GM21381 (cell line): Measurements from ENCODE around the gene SLC47A1.
"Not testable (repeated sequence)": the region's sequence is repeated elsewhere in the genome, so short reads cannot be mapped to it uniquely, and the experiment has no call there.

Source experiments
- ATAC-seq: cut with Tn5 transposase; IDR thresholded peaks from one replicate; pipeline ENCODE4 v1.9.1; 2021; ENCODE audit warnings: mild to moderate bottlenecking, moderate library complexity; ENCODE audit not compliant: unreplicated experiment

The SLC47A1 gene

GRCh38 chr17:19519388-19520291 lies 14.0 kb upstream of the SLC47A1 start:
- not testable (repeated sequence) for ATAC-seq

GRCh38 chr17:19520641-19521040 lies 13.0 kb upstream of the SLC47A1 start:
- no peak for ATAC-seq

GRCh38 chr17:19523690-19524089 lies 10.0 kb upstream of the SLC47A1 start:
- ATAC-seq = no peak

GRCh38 chr17:19526950-19527349 lies 6.7 kb upstream of the SLC47A1 start:
- ATAC-seq = not testable (repeated sequence)

- ATAC-seq = no peak
Observed at GRCh38 chr17:19531780-19532501, 1.7 kb upstream of the SLC47A1 start.

- no peak for ATAC-seq
Observed at GRCh38 chr17:19533036-19533717, 477 bp upstream of the SLC47A1 start.

- ATAC-seq = no peak
Observed at GRCh38 chr17:19534562-19535149, 1.0 kb downstream of the SLC47A1 start.

GRCh38 chr17:19537111-19537510 lies 3.5 kb downstream of the SLC47A1 start:
- ATAC-seq = no peak

GRCh38 chr17:19538095-19539039 lies 4.7 kb downstream of the SLC47A1 start:
- ATAC-seq = no peak

GRCh38 chr17:19539040-19539399 lies 5.4 kb downstream of the SLC47A1 start:
- no peak for ATAC-seq

- ATAC-seq = no peak
Observed at GRCh38 chr17:19539841-19540311, 6.2 kb downstream of the SLC47A1 start.

GRCh38 chr17:19540706-19541370 lies 7.2 kb downstream of the SLC47A1 start:
- ATAC-seq = no peak

GRCh38 chr17:19541445-19541844 lies 7.8 kb downstream of the SLC47A1 start:
- ATAC-seq = no peak

- ATAC-seq = no peak
Observed at GRCh38 chr17:19542247-19542646, 8.6 kb downstream of the SLC47A1 start.

- ATAC-seq = no peak
Observed at GRCh38 chr17:19544366-19544765, 10.7 kb downstream of the SLC47A1 start.

GRCh38 chr17:19546289-19547065 lies 12.8 kb downstream of the SLC47A1 start:
- ATAC-seq = no peak

- ATAC-seq = no peak
Observed at GRCh38 chr17:19549746-19550623, 16.3 kb downstream of the SLC47A1 start.

- ATAC-seq = no peak
Observed at GRCh38 chr17:19551165-19551564, 17.5 kb downstream of the SLC47A1 start.
